H9 (cell line): ENCODE results near the gene SNX32. TPM values are rescaled to one million over a fixed set of nuclear protein-coding genes. Genes with fewer than 3 reads are reported as not detected.

ENCODE experiments used
- DNase-seq: peaks from one replicate; pipeline ENCODE4 v3.0.0-alpha.2; 2017
- H2AFZ ChIP-seq: one replicate; pipeline ENCODE4 v1.6.1; 2013; ENCODE audit warnings: mild to moderate bottlenecking, low read length, control low read depth, moderate library complexity
- H2AK5ac ChIP-seq: 2 replicates; pipeline ENCODE4 v1.6.1; 2013; ENCODE audit warnings: low read length, control low read depth, mixed read lengths; ENCODE audit not compliant: insufficient read length
- H2BK120ac ChIP-seq: one replicate; pipeline ENCODE4 v1.6.1; 2013; ENCODE audit warnings: low read depth, mild to moderate bottlenecking, low read length, control low read depth, inconsistent platforms; ENCODE audit not compliant: poor library complexity, severe bottlenecking
- H2BK12ac ChIP-seq: 2 replicates; pipeline ENCODE4 v1.6.1; 2013; ENCODE audit warnings: low read length, control low read depth, mixed read lengths, low read depth; ENCODE audit not compliant: insufficient read length
- H2BK15ac ChIP-seq: 2 replicates; pipeline ENCODE4 v1.6.1; 2013; ENCODE audit warnings: low read depth, low read length, control low read depth
- H2BK20ac ChIP-seq: one replicate; pipeline ENCODE4 v1.6.1; 2013; ENCODE audit warnings: low read depth, mild to moderate bottlenecking, low read length, control low read depth, inconsistent platforms; ENCODE audit not compliant: poor library complexity, severe bottlenecking
- H2BK5ac ChIP-seq: 2 replicates; pipeline ENCODE4 v1.6.1; 2013; ENCODE audit warnings: low read length, control low read depth, mixed read lengths; ENCODE audit not compliant: insufficient read length
- H3K14ac ChIP-seq: 2 replicates; pipeline ENCODE4 v1.6.1; 2013; ENCODE audit warnings: low read length, control low read depth; ENCODE audit not compliant: insufficient read depth
- H3K18ac ChIP-seq: 2 replicates; pipeline ENCODE4 v1.6.1; 2013; ENCODE audit warnings: low read depth, mild to moderate bottlenecking, mixed read lengths, low read length, control low read depth; ENCODE audit not compliant: insufficient read length
- H3K23ac ChIP-seq: 2 replicates; pipeline ENCODE4 v1.6.1; 2013; ENCODE audit warnings: low read length, control low read depth, mixed read lengths, low read depth; ENCODE audit not compliant: insufficient read length
- H3K23me2 ChIP-seq: 2 replicates; pipeline ENCODE4 v1.6.1; 2013; ENCODE audit warnings: low read depth, mild to moderate bottlenecking, mixed read lengths, low read length, control low read depth; ENCODE audit not compliant: insufficient read length, poor library complexity, severe bottlenecking
- H3K27ac ChIP-seq: 2 replicates; pipeline ENCODE4 v1.5.1; 2013; ENCODE audit warnings: low read length, control low read depth, mixed read lengths, low read depth; ENCODE audit not compliant: insufficient read length
- H3K27me3 ChIP-seq: 2 replicates; pipeline ENCODE4 v1.6.1; 2013; ENCODE audit warnings: low read length, control low read depth, inconsistent platforms; ENCODE audit not compliant: insufficient read depth
- H3K4ac ChIP-seq: 2 replicates; pipeline ENCODE4 v1.6.1; 2013; ENCODE audit warnings: low read depth, mild to moderate bottlenecking, control low read depth, inconsistent platforms, low read length, moderate library complexity
- H3K4me1 ChIP-seq: 2 replicates; pipeline ENCODE4 v1.6.1; 2013; ENCODE audit warnings: low read length, control low read depth, inconsistent platforms; ENCODE audit not compliant: insufficient read depth
- H3K4me2 ChIP-seq: 2 replicates; pipeline ENCODE4 v1.6.1; 2013; ENCODE audit warnings: low read length, control low read depth, mixed read lengths; ENCODE audit not compliant: insufficient read length, insufficient read depth
- H3K56ac ChIP-seq: 2 replicates; pipeline ENCODE4 v1.6.1; 2013; ENCODE audit warnings: low read depth, mild to moderate bottlenecking, mixed read lengths, low read length, control low read depth; ENCODE audit not compliant: insufficient read length
- H3K79me1 ChIP-seq: 2 replicates; pipeline ENCODE4 v1.6.1; 2013; ENCODE audit warnings: low read depth, mild to moderate bottlenecking, moderate library complexity, low read length, control low read depth, inconsistent platforms; ENCODE audit not compliant: insufficient read depth, poor library complexity, severe bottlenecking
- H3K79me2 ChIP-seq: 2 replicates; pipeline ENCODE4 v1.6.1; 2013; ENCODE audit warnings: low read length, control low read depth, inconsistent platforms; ENCODE audit not compliant: insufficient read depth
- H3K9ac ChIP-seq: 2 replicates; pipeline ENCODE4 v1.6.1; 2013; ENCODE audit warnings: low read length, control low read depth, mixed read lengths; ENCODE audit not compliant: insufficient read length; ENCODE audit errors: extremely low read depth
- H3K9me3 ChIP-seq: one replicate; pipeline ENCODE4 v1.6.1; 2013; ENCODE audit warnings: low read depth, low read length, inconsistent platforms; ENCODE audit not compliant: control insufficient read depth
- H3T11ph ChIP-seq: one replicate; pipeline ENCODE4 v1.6.1; 2013; ENCODE audit warnings: mild to moderate bottlenecking, low read length, control low read depth, inconsistent platforms
- H4K20me1 ChIP-seq: one replicate; pipeline ENCODE4 v1.6.1; 2013; ENCODE audit not compliant: control insufficient read depth, insufficient read length, insufficient read depth
- H4K5ac ChIP-seq: 2 replicates; pipeline ENCODE4 v1.6.1; 2013; ENCODE audit warnings: low read depth, mild to moderate bottlenecking, mixed read lengths, low read length, control low read depth; ENCODE audit not compliant: insufficient read length
- H4K8ac ChIP-seq: replicated peaks from 2 replicates; pipeline ENCODE4 v1.6.1; 2013; ENCODE audit warnings: low read length, control low read depth, mixed read lengths, low read depth; ENCODE audit not compliant: insufficient read length
- H4K91ac ChIP-seq: 2 replicates; pipeline ENCODE4 v1.6.1; 2013; ENCODE audit warnings: low read depth, mild to moderate bottlenecking, moderate library complexity, mixed read lengths, low read length, control low read depth; ENCODE audit not compliant: insufficient read length
- H3K27ac Mint-ChIP-seq, 3 experiments: 2 replicates in 2 of 3; 3 replicates in 1 of 3; pipeline ENCODE4 v1.8.0; 2020 to 2021; ENCODE audit warnings: mixed read lengths in 3 of 3, mild to moderate bottlenecking in 1 of 3, moderate library complexity in 1 of 3
- H3K27me3 Mint-ChIP-seq: 2 replicates; pipeline ENCODE4 v1.8.0; 2021; ENCODE audit warnings: low read depth, mild to moderate bottlenecking, moderate library complexity, mixed read lengths
- H3K36me3 Mint-ChIP-seq, 3 experiments: 2 replicates in 2 of 3; 3 replicates in 1 of 3; pipeline ENCODE4 v1.8.0; 2020 to 2021; ENCODE audit warnings: low read depth in 3 of 3, mixed read lengths in 3 of 3; ENCODE audit not compliant: insufficient read depth in 1 of 3
- H3K4me1 Mint-ChIP-seq, 2 experiments: 2 replicates each; pipeline ENCODE4 v1.8.0; 2020; ENCODE audit warnings: mixed read lengths in 2 of 2
- H3K4me3 Mint-ChIP-seq, 2 experiments: 2 replicates in 1 of 2; 3 replicates in 1 of 2; pipeline ENCODE4 v1.8.0; 2020 to 2021; ENCODE audit warnings: mild to moderate bottlenecking in 2 of 2, mixed read lengths in 2 of 2, moderate library complexity in 1 of 2
- H3K9me3 Mint-ChIP-seq, 2 experiments: 2 replicates in 1 of 2; 3 replicates in 1 of 2; pipeline ENCODE4 v1.8.0; 2020; ENCODE audit warnings: mild to moderate bottlenecking in 2 of 2, mixed read lengths in 2 of 2, moderate library complexity in 1 of 2
- CTCF ChIP-seq: fragments of 200-600 bp; sonication (generic); conservative IDR thresholded peaks from 3 replicates; pipeline ENCODE4 v1.8.0; 2021; ENCODE audit warnings: antibody characterized with exemption, mild to moderate bottlenecking
- WGBS: extraction: QIAGEN DNeasy Blood & Tissue Kit; methylation state at CpG from one replicate; pipeline ENCODE4 v1.1.7; 2013; ENCODE audit warnings: missing lambda C conversion rate, low lambda C conversion rate, mixed read lengths; ENCODE audit not compliant: insufficient read length; ENCODE audit errors: extremely low coverage; 5-methylcytosine and 5-hydroxymethylcytosine counted together
- total RNA-seq: library from RNA; stranded (reverse); gene quantifications from 2 replicates; pipeline ENCODE4 v1.2.1, GENCODE V29; 2021

The SNX32 gene
- total RNA-seq, 1 experiment from 2014 or later, result 1.2 TPM

DNA sequence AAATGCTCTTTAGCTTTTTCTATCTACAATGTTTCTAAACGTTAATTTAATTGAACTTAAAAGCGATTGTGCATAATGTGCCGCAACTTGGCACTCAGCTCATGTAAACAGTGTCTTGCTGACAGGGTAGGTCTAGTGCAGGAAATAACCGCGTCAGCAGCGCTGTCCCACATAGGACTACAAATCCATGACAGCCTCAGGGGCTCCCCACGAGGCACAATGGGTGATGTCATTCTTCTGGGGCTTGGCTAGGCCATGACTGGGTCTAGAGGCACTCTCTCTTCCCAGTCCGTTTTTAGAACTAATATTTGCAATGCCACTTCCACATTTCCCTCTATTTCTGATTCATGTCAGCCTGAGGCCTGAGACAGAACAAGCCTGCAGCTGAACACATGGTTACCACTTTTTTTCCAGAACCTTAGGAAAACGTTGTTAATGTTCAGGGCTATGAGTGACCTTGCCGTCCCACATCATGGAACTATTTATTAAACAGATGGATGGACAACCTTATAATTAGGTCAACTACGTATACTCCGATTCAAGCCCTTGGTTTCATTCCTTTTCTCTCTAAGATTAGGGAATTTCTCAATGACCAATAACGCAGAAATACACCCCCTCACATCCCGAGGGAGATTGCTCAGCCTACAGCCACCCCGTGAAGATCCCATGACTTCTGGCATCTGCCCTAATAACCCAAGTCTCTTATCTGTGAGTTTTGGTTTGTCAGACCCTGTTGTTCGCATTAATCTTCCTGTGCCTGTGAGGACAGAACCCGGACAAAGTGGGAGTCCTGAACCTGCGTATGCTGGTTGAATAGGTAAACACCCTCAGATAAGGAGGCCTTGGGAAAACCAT is 19.4 kb upstream of the SNX32 start:
- no peaks in the 10 kb centered on the region; a peak in 1 of 7 replicates for H3K36me3 Mint-ChIP-seq
- H3K4me2 ChIP-seq, result no peak overlapping the region
- no peak overlapping the region for H2BK15ac ChIP-seq
- H4K8ac ChIP-seq, result no peak overlapping the region
- H3K23me2 ChIP-seq, result peaks cover 3% of the 10 kb centered on the region
- no peaks in the 10 kb centered on the region for H3K9me3 Mint-ChIP-seq
- no peaks in the 10 kb centered on the region for H3K4me1 ChIP-seq
- no peak overlapping the region for H4K5ac ChIP-seq
- no peak overlapping the region for H2BK5ac ChIP-seq
- no peak overlapping the region for H3K27ac ChIP-seq
- H2BK20ac ChIP-seq, result no peak overlapping the region
- H2AK5ac ChIP-seq, result no peak overlapping the region
- no CpG with 5 or more reads among the region's 18 CpGs for WGBS
- no peak overlapping the region for H3K23ac ChIP-seq
- TF ChIP-seq CTCF, result no peak
- H4K20me1 ChIP-seq, result no peaks in the 10 kb centered on the region
- no peaks in the 10 kb centered on the region for H3K79me1 ChIP-seq
- no peak overlapping the region for H3K14ac ChIP-seq
- H3K79me2 ChIP-seq, result no peaks in the 10 kb centered on the region
- H3K56ac ChIP-seq, result no peak overlapping the region
- H3K9ac ChIP-seq, result no peak overlapping the region
- peaks cover 0 to 8% of the 10 kb centered on the region in 2 experiments; a peak in 1 of 4 replicates for H3K4me1 Mint-ChIP-seq
- H3K27me3 Mint-ChIP-seq, result peaks cover 43% of the 10 kb centered on the region
- H3K4ac ChIP-seq, result no peak overlapping the region
- no peak overlapping the region for H2BK120ac ChIP-seq
- no peaks in the 10 kb centered on the region for H3K9me3 ChIP-seq
- H3K4me3 Mint-ChIP-seq, result no peak overlapping the region
- H3K27me3 ChIP-seq, result no peaks in the 10 kb centered on the region
- no peak overlapping the region for H3T11ph ChIP-seq
- H3K18ac ChIP-seq, result no peak overlapping the region
- H3K27ac Mint-ChIP-seq, result no peak overlapping the region
- H2BK12ac ChIP-seq, result no peak overlapping the region
- no peak overlapping the region for H2AFZ ChIP-seq
- no peak overlapping the region for H4K91ac ChIP-seq
- no peak for DNase-seq
